H1 (cell line): ENCODE measurements around the gene RHOH. TPM values are rescaled to one million over a fixed set of nuclear protein-coding genes. Genes with fewer than 3 reads are reported as not detected.

Experiments used
- CTCF ChIA-PET: fragments of 300-600 bp; sonication (Branson Sonifier 250); formaldehyde crosslinking; loops from one replicate; lab custom pipeline; 2021; ENCODE audit not compliant: partially characterized antibody; lab: Charles Lee
- POLR2A ChIA-PET: fragments of 300-600 bp; sonication (Branson Sonifier 250); formaldehyde crosslinking; loops from one replicate; lab custom pipeline; 2021; ENCODE audit warnings: inconsistent platforms; ENCODE audit not compliant: partially characterized antibody; lab: Charles Lee
- DNase-seq, 2 experiments: peaks; one replicate each; pipeline versions ENCODE4 v3.0.0 to v3.0.0-alpha.2; 2010 to 2022; ENCODE audit warnings: low spot score in 2 of 2, low read depth in 1 of 2, mixed read lengths in 1 of 2
- FAIRE-seq: peaks from 2 replicates; lab custom pipeline; 2011; peaks lifted over from hg19 to GRCh38; lab: Jason Lieb, UNC
- H2AFZ ChIP-seq: 2 replicates; pipeline ENCODE4 v1.8.1; 2012; ENCODE audit warnings: low read length, inconsistent platforms
- H2AK5ac ChIP-seq: 2 replicates; pipeline ENCODE4 v1.6.1; 2013; ENCODE audit warnings: low read depth, low read length
- H2BK120ac ChIP-seq: replicated peaks from 2 replicates; pipeline ENCODE3; 2013; ENCODE audit warnings: low read depth, low read length, inconsistent platforms
- H2BK12ac ChIP-seq: 2 replicates; pipeline ENCODE4 v1.6.1; 2013; ENCODE audit warnings: low read depth, low read length
- H2BK15ac ChIP-seq: 2 replicates; pipeline ENCODE4 v1.6.1; 2013; ENCODE audit warnings: low read length
- H2BK20ac ChIP-seq: 2 replicates; pipeline ENCODE4 v1.6.1; 2013; ENCODE audit warnings: low read length
- H2BK5ac ChIP-seq: 2 replicates; pipeline ENCODE4 v1.6.1; 2013; ENCODE audit warnings: low read depth, low read length
- H3K14ac ChIP-seq: 2 replicates; pipeline ENCODE4 v1.6.1; 2013; ENCODE audit warnings: inconsistent platforms; ENCODE audit not compliant: insufficient read length
- H3K18ac ChIP-seq: 2 replicates; pipeline ENCODE4 v1.6.1; 2013; ENCODE audit warnings: low read length; ENCODE audit errors: extremely low read depth
- H3K23ac ChIP-seq: 2 replicates; pipeline ENCODE4 v1.6.1; 2013; ENCODE audit warnings: inconsistent platforms; ENCODE audit not compliant: insufficient read length
- H3K23me2 ChIP-seq: 2 replicates; pipeline ENCODE4 v1.6.1; 2013; ENCODE audit warnings: low read depth, low read length
- H3K27ac ChIP-seq: 2 replicates; pipeline ENCODE4 v1.6.1; 2011; ENCODE audit warnings: low read depth, low read length, inconsistent platforms
- H3K27me3 ChIP-seq, 4 experiments: replicated peaks in 1 of 4; 1 replicate in 1 of 4; 2 replicates in 3 of 4; pipeline versions ENCODE4 v1.6.1 to v1.8.1; 2011 to 2013; ENCODE audit warnings: low read length in 3 of 4, mild to moderate bottlenecking in 3 of 4, inconsistent platforms in 2 of 4, mixed read lengths in 2 of 4, moderate library complexity in 1 of 4; ENCODE audit not compliant: control insufficient read depth in 3 of 4, insufficient read depth in 3 of 4; ENCODE audit errors: extremely low read depth in 1 of 4
- H3K36me3 ChIP-seq, 4 experiments: 2 replicates each; pipeline versions ENCODE4 v1.6.1 to v1.8.1; 2011 to 2013; ENCODE audit warnings: mild to moderate bottlenecking in 4 of 4, low read length in 3 of 4, moderate library complexity in 2 of 4, control low read depth in 1 of 4, inconsistent platforms in 1 of 4; ENCODE audit not compliant: insufficient read depth in 4 of 4, control insufficient read depth in 2 of 4
- H3K4ac ChIP-seq: replicated peaks from 2 replicates; pipeline ENCODE3; 2013; ENCODE audit warnings: low read length, low read depth, mixed read lengths, inconsistent platforms; ENCODE audit not compliant: insufficient read length
- H3K4me1 ChIP-seq, 4 experiments: replicated peaks in 1 of 4; 1 replicate in 1 of 4; 2 replicates in 3 of 4; pipeline versions ENCODE4 v1.6.1 to v1.8.1; 2011 to 2013; ENCODE audit warnings: low read length in 3 of 4, inconsistent platforms in 2 of 4, mixed read lengths in 1 of 4; ENCODE audit not compliant: insufficient read depth in 4 of 4, control insufficient read depth in 3 of 4
- H3K4me2 ChIP-seq, 2 experiments: 2 replicates each; pipeline versions ENCODE4 v1.6.1 to v1.8.1; 2011 to 2013; ENCODE audit warnings: low read depth in 2 of 2, low read length in 2 of 2, control low read depth in 1 of 2, inconsistent platforms in 1 of 2, mild to moderate bottlenecking in 1 of 2; ENCODE audit not compliant: insufficient read depth in 1 of 2
- H3K4me3 ChIP-seq, 4 experiments: fragments of 200-600, 300-600 bp in 1 of 4; sonication (generic), shearing (Covaris generic), sonication (Bioruptor Twin) in 1 of 4; 2 replicates each; pipeline versions ENCODE4 v1.5.1 to v1.8.1; 2011 to 2016; ENCODE audit warnings: low read length in 4 of 4, low read depth in 3 of 4, control low read depth in 2 of 4, inconsistent platforms in 2 of 4, mild to moderate bottlenecking in 2 of 4, mixed read lengths in 1 of 4, moderate library complexity in 1 of 4; ENCODE audit not compliant: insufficient read depth in 2 of 4; ENCODE audit errors: extremely low read depth in 1 of 4
- H3K56ac ChIP-seq: replicated peaks from 2 replicates; pipeline ENCODE3; 2013; ENCODE audit warnings: low read depth, mild to moderate bottlenecking, mixed read lengths, low read length, inconsistent platforms; ENCODE audit not compliant: insufficient read length
- H3K79me1 ChIP-seq: 2 replicates; pipeline ENCODE4 v1.6.1; 2013; ENCODE audit warnings: low read depth, low read length, control low read depth
- H3K79me2 ChIP-seq, 2 experiments: 2 replicates each; pipeline versions ENCODE4 v1.6.1 to v1.8.1; 2012 to 2013; ENCODE audit warnings: low read length in 2 of 2, mild to moderate bottlenecking in 2 of 2, inconsistent platforms in 1 of 2; ENCODE audit not compliant: insufficient read depth in 2 of 2, control insufficient read depth in 1 of 2
- H3K9ac ChIP-seq, 4 experiments: replicated peaks in 1 of 4; 1 replicate in 1 of 4; 2 replicates in 3 of 4; pipeline versions ENCODE4 v1.6.1 to v1.8.1; 2011 to 2013; ENCODE audit warnings: low read depth in 3 of 4, low read length in 3 of 4, control low read depth in 2 of 4, mild to moderate bottlenecking in 2 of 4, moderate library complexity in 2 of 4, inconsistent platforms in 1 of 4; ENCODE audit errors: extremely low read depth in 1 of 4
- H3K9me3 ChIP-seq, 2 experiments: 2 replicates each; pipeline versions ENCODE4 v1.6.1 to v1.8.1; 2012 to 2013; ENCODE audit warnings: mild to moderate bottlenecking in 2 of 2, moderate library complexity in 2 of 2, control low read depth in 1 of 2, inconsistent platforms in 1 of 2, low read depth in 1 of 2, low read length in 1 of 2, mixed read lengths in 1 of 2; ENCODE audit not compliant: insufficient read depth in 2 of 2
- H4K20me1 ChIP-seq, 2 experiments: replicated peaks in 1 of 2; 2 replicates each; pipeline versions ENCODE3 to v1.8.1; 2011 to 2013; ENCODE audit warnings: inconsistent platforms in 2 of 2, low read length in 2 of 2, mild to moderate bottlenecking in 1 of 2; ENCODE audit not compliant: insufficient read depth in 2 of 2, control insufficient read depth in 1 of 2
- H4K5ac ChIP-seq: 2 replicates; pipeline ENCODE4 v1.6.1; 2013; ENCODE audit warnings: low read length, low read depth, mixed read lengths, inconsistent platforms; ENCODE audit not compliant: insufficient read length
- H4K8ac ChIP-seq: 2 replicates; pipeline ENCODE4 v1.8.0; 2013; ENCODE audit warnings: mild to moderate bottlenecking, moderate library complexity, low read length, inconsistent platforms; ENCODE audit not compliant: insufficient read depth; ENCODE audit errors: extremely low read depth
- H4K91ac ChIP-seq: replicated peaks from 2 replicates; pipeline ENCODE3; 2013; ENCODE audit warnings: low read length, mixed read lengths, inconsistent platforms; ENCODE audit not compliant: insufficient read length
- EP300 ChIP-seq, 2 experiments: IDR thresholded peaks; 1 replicate in 1 of 2; 2 replicates in 1 of 2; pipeline ENCODE4 v1.6.1; 2011 to 2012; ENCODE audit warnings: low read depth in 2 of 2, low read length in 2 of 2, mild to moderate bottlenecking in 2 of 2, borderline replicate concordance in 1 of 2, inconsistent platforms in 1 of 2, moderate library complexity in 1 of 2
- HDAC6 ChIP-seq: IDR thresholded peaks from one replicate; pipeline ENCODE4 v1.7.1; 2012; ENCODE audit warnings: low read depth, mild to moderate bottlenecking, inconsistent platforms, low read length, moderate library complexity
- JUND ChIP-seq: IDR thresholded peaks from 2 replicates; pipeline ENCODE4 v1.6.1; 2011; ENCODE audit warnings: mild to moderate bottlenecking, improper control_type of control experiment, low read length
- KDM1A ChIP-seq: fragments of 200-600, 300-600 bp; sonication (generic); IDR thresholded peaks from 2 replicates; pipeline ENCODE4 v1.7.1; 2016; ENCODE audit warnings: mild to moderate bottlenecking, low read length, borderline replicate concordance
- POLR2A ChIP-seq, 2 experiments: IDR thresholded peaks; 1 replicate in 1 of 2; 2 replicates in 1 of 2; pipeline ENCODE4 v1.6.1; 2011; ENCODE audit warnings: low read depth in 2 of 2, low read length in 2 of 2, mild to moderate bottlenecking in 2 of 2; ENCODE audit errors: control extremely low read depth in 1 of 2
- RBBP5 ChIP-seq: IDR thresholded peaks from 2 replicates; pipeline ENCODE4 v1.7.1; 2012; ENCODE audit warnings: low read depth, mild to moderate bottlenecking, inconsistent platforms, low read length, moderate library complexity, borderline replicate concordance
- SAP30 ChIP-seq: fragments of 300-600 bp; sonication (generic); IDR thresholded peaks from 2 replicates; pipeline ENCODE4 v1.7.1; 2012; ENCODE audit warnings: low read length, moderate library complexity, mild to moderate bottlenecking, inconsistent platforms; ENCODE audit not compliant: insufficient read depth, insufficient replicate concordance
- SIN3A ChIP-seq, 2 experiments: IDR thresholded peaks in 1 of 2; conservative IDR thresholded peaks in 1 of 2; 2 replicates each; pipeline ENCODE4 v1.6.1; 2011 to 2012; ENCODE audit warnings: low read length in 2 of 2, improper control_type of control experiment in 1 of 2, low read depth in 1 of 2, mild to moderate bottlenecking in 1 of 2
- SIRT6 ChIP-seq: IDR thresholded peaks from one replicate; pipeline ENCODE4 v1.7.1; 2012; ENCODE audit warnings: low read length, inconsistent platforms
- SP4 ChIP-seq: IDR thresholded peaks from 2 replicates; pipeline ENCODE4 v1.6.1; 2012; ENCODE audit warnings: low read length, inconsistent platforms
- TAF1 ChIP-seq: IDR thresholded peaks from 2 replicates; pipeline ENCODE4 v1.6.1; 2011; ENCODE audit warnings: mild to moderate bottlenecking, low read depth, low read length
- TCF12 ChIP-seq: IDR thresholded peaks from 2 replicates; pipeline ENCODE4 v1.6.1; 2011; ENCODE audit warnings: low read depth, mild to moderate bottlenecking, low read length
- TEAD4 ChIP-seq: IDR thresholded peaks from 2 replicates; pipeline ENCODE4 v1.6.1; 2012; ENCODE audit warnings: low read depth, low read length, inconsistent platforms, mixed read lengths
- ZNF274 ChIP-seq: IDR thresholded peaks from 2 replicates; pipeline ENCODE4 v1.7.0; 2012; ENCODE audit warnings: low read length, borderline replicate concordance; ENCODE audit errors: extremely low read depth
- WGBS, 2 experiments: shearing (Covaris generic) in 1 of 2; methylation state at CpG; one replicate each; pipeline versions ENCODE4 v1.1.6 to v1.1.7; 2013 to 2015; ENCODE audit warnings: low lambda C conversion rate in 2 of 2, mixed read lengths in 2 of 2, inconsistent platforms in 1 of 2, low coverage in 1 of 2, missing lambda C conversion rate in 1 of 2; ENCODE audit not compliant: insufficient replicate concordance in 2 of 2, insufficient coverage in 1 of 2, insufficient read length in 1 of 2; ENCODE audit errors: extremely low coverage in 1 of 2, missing lambda C conversion rate in 1 of 2; 5-methylcytosine and 5-hydroxymethylcytosine counted together
- polyA plus RNA-seq, 7 experiments: library from polyadenylated mRNA; depleted of rRNA in 3 of 7; stranded (reverse) in 5 of 7; unstranded in 2 of 7; fragments of >200 nt in 5 of 7; fragments of 200-250 nt in 2 of 7; gene quantifications; 1 replicate in 5 of 7; 2 replicates in 1 of 7; 4 replicates in 1 of 7; pipeline versions ENCODE4 v1.2.1 to v1.2.3, GENCODE V29; 2011 to 2013; ENCODE audit warnings: missing spikeins in 2 of 7, mixed read lengths in 2 of 7
- total RNA-seq: library from RNA; stranded (reverse); fragmentation: NEBNext Ultra II Directional; extraction: Animal tissue kit (Norgen Biotek cat#: 25700); gene quantifications from 2 replicates; pipeline ENCODE4 v1.2.1, GENCODE V29; 2021

The RHOH gene
- total and polyA plus RNA-seq, 2 of the 8 experiments (the other 6 are each of a cell fraction or from before 2014, with no cell fraction given) = 5.9 to 6.9 TPM

GRCh38 chr4:40216622-40217366 lies 20.0 kb downstream of the RHOH start:
- no peak overlapping the region for H2BK15ac ChIP-seq
- H2AFZ ChIP-seq = no peak overlapping the region
- no peak overlapping the region for H2BK20ac ChIP-seq
- H3K4me3 ChIP-seq = no peak overlapping the region
- ChIA-PET POLR2A (no interaction called here), CTCF (interaction anchor here (0.6 kb wide), 1 partner anchor 1135 kb away, joined by 3 read pairs; no protein-coding TSS in a partner anchor)
- H3K4me2 ChIP-seq = no peak overlapping the region
- H3K4me1 ChIP-seq = no peaks in the 10 kb centered on the region; a peak in 1 of 7 replicates
- DNase-seq = no peak
- H2BK5ac ChIP-seq = no peak overlapping the region
- no peak overlapping the region for H3K27ac ChIP-seq
- no peak overlapping the region for H2AK5ac ChIP-seq
- no peak overlapping the region for H4K8ac ChIP-seq
- H3K9ac ChIP-seq = no peak overlapping the region
- no peak for FAIRE-seq
- H3K23ac ChIP-seq = no peak overlapping the region
- no peaks in the 10 kb centered on the region for H3K27me3 ChIP-seq
- H2BK12ac ChIP-seq = no peak overlapping the region
- H3K14ac ChIP-seq = no peak overlapping the region
- H3K9me3 ChIP-seq = no peaks in the 10 kb centered on the region
- H3K79me1 ChIP-seq = no peaks in the 10 kb centered on the region
- H3K23me2 ChIP-seq = no peaks in the 10 kb centered on the region
- H3K36me3 ChIP-seq = no peaks in the 10 kb centered on the region; a peak in 2 of 8 replicates
- no peak overlapping the region for H3K4ac ChIP-seq
- no peak overlapping the region for H2BK120ac ChIP-seq
- H4K91ac ChIP-seq = no peak overlapping the region
- H3K79me2 ChIP-seq = peaks cover 0 to 3% of the 10 kb centered on the region in 2 experiments; a peak in 1 of 4 replicates
- H3K18ac ChIP-seq = no peak overlapping the region
- no peak overlapping the region for H3K56ac ChIP-seq
- H4K5ac ChIP-seq = no peak overlapping the region
- WGBS, 2 experiments = 92% methylated on average over 4 of the region's 4 CpGs; no CpG with 5 or more reads in 1 of the 2 experiments
- no peaks in the 10 kb centered on the region for H4K20me1 ChIP-seq
- TF ChIP-seq ZNF274 (no peak), SP4 (no peak), KDM1A (no peak), TAF1 (no peak), POLR2A (IDR thresholded peaks at IDR 0.05; ENCODE audit: control extremely low read depth in 1 of 2, low read depth in 2 of 2, low read length in 2 of 2) (no peak), SIN3A (conservative IDR thresholded peaks at IDR 0.05 in 1 of 2, IDR thresholded peaks at IDR 0.05 in 1 of 2; ENCODE audit: low read depth in 1 of 2, low read length in 2 of 2) (no peak), TCF12 (no peak), SAP30 (no peak), EP300 (IDR thresholded peaks at IDR 0.05; ENCODE audit: borderline replicate concordance in 1 of 2, low read depth in 2 of 2, low read length in 2 of 2) (no peak), RBBP5 (no peak), JUND (no peak), HDAC6 (no peak), TEAD4 (no peak), SIRT6 (no peak)
